ENCODE data around the gene R3HCC1L.

The R3HCC1L gene

DNA sequence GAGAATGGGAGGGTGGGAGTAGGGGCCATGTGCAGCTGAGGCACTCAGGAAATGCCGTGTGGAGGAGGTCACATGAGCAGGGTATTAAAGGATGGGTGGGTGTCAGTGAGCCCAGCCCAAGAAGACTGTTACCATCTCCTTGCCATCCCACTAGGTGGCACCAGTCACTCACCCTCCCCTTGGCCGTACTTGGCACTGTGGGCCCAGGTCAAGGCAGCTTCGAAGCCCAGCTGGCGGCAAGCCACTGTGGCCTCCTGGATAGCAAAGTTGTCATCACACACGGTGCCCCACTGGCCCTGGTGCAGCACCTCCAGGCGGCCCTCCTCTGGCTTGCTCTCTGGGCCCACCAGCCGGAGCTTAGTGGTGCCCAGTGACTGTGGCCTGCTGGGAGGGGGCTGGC, 128.1 kb downstream of the R3HCC1L start:
- DNase-seq: no peak

- no peak for DNase-seq
Observed at GRCh38 chr10:98263088-98263487, 128.6 kb downstream of the R3HCC1L start.

DNA sequence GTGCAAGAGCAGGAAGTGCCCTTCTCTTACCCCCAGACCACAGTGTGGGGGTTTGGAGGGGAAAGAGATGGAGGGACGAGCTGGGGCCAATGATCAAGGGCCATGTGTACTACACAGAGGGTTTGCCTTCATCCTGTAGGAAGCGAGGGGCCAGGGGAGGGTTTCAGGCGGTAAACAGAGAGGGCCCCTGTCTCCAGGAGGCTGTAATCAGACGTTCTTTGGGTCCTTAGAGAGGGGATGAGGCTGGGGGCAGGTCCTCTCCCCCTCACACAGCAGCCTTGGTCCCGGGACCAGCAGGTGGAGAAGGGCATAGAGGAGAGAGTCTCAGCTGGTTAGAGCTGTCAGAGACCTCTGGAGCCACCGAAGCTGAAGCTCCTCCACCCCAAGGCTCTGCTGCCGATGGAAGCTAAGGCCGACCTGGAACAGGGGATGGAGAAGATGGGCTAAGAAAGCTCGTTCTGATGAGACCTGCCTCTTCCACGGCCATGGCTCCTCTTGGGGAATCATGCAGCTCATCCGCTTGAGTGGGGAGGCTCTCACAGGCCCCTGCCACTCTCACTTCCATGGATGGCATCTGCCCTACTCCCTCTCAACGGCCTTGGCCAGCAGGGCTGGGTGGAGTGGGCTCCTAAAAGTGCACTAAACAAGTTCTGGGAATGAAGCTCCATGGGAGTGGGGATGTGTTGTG, 130.1 kb downstream of the R3HCC1L start:
- no peak for DNase-seq

- no peak for DNase-seq
Observed at GRCh38 chr10:98265403-98266378, 131.2 kb downstream of the R3HCC1L start.

- no peak for DNase-seq
Observed at GRCh38 chr10:98266647-98267046, 132.2 kb downstream of the R3HCC1L start.

DNA sequence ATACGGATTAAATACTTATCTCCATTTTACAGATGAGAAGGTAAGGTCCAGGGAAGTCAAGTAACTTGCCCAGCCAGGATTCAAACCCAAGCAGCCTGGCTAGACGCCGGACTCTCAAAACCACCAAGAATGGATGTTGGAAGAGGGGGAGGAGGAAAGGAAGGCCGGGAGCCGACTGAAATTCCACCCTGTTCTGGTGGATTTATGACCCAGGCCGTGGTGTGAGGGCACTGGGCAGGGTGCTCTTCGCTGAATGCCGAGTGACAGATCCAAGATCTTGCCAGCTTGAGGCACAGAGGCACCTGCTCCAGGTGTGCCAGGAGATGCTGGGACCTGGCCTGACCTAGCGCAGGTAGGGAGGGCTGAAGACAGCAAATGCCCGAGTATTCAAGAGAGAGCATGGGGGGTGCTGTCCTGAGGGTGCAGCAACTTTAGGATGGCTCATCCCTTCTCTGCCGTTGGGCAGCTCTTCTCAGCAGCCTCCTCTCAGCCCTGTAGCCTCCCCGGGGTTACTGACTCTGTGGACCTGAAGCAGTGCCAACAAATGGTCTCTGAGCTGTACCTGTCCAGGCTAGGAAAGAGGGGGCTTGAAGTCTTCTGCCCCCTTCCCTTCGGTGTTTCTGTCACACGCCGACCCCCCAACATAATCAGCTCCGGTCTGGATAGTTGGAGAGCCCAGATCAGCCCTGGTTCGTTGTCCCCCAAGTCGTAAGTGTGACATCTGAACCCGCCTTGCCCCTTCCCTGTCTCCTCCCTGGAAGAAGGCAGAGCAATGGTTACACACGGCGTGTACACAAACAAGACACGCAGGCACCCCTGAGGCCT, 132.8 kb downstream of the R3HCC1L start:
- DNase-seq: no peak

GRCh38 chr10:98267894-98268693, 133.6 kb downstream of the R3HCC1L start, which contains the start of gene LOXL4:
LOXL4 (minus strand) TSS chr10:98268194; CDS start chr10:98263019, 5,175 bp downstream.
- no peak for DNase-seq

DNA sequence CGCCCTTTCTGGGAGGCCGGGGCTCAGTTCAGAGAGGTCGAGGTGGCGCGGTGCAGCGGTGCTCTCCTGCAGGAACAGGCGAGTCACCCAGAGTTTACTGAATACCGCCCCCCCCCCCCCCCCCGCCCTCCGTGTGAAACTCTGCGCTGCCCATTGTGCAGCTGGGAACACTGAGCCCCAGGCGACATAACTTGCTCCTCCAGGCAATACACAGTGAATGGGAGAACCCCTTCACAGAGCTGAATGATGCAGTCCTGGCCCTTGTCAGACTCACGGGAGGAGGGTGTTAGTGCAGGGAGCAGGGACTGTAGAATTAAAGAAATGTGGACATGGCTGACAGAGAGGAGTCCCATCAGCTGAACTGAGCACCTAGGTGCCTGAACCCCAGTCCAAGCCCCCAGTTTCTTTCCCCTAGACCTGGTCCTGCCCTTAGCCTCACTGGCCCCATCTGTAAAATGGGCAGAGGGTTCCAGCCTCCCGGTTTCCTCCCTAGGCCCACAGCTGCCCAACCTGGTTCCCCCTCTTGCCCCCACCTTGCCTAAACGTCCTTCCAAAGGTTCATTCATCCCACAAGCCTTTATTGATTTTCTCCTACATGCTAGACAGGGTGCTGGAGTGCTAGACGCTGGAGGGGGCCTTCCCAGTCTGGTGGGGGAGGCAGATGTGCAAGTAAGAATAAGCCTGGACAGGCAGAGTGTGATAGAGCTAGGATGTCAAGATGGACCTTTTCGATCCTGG, 134.4 kb downstream of the R3HCC1L start:
- no peak for DNase-seq

GRCh38 chr10:98269435-98269912, 135.0 kb downstream of the R3HCC1L start:
- DNase-seq: no peak

DNA sequence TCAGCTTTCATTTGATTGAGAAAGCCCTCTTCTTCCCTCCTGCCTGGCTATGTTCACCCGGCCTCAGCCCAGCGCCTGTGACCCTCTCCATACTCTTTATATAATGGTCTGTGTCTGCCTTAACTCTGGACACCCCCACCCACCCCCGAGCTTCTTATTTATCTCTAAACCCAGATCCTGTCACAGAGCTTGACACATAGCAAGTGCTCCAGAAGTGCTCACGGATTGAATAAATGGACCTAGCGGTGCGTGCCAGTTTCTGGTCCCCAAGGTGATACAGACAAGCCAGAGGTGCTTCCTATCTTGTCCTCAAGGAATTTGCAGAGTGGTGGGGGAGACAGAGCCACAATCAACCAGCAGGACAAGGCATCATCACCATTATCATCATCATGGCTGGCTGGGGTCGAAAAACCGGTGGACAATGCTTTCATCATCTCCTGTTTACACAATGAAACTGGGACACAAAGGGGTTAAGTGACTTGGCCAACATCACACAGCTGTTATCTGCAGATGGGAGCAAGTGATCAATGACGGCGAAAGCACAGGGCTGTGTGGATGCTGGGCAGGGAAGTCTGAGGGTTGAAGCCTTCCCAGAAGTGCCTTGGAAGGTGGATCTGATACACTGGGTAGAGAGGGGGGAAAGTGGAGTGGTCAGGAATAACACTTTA, 135.8 kb downstream of the R3HCC1L start:
- DNase-seq: no peak

DNA sequence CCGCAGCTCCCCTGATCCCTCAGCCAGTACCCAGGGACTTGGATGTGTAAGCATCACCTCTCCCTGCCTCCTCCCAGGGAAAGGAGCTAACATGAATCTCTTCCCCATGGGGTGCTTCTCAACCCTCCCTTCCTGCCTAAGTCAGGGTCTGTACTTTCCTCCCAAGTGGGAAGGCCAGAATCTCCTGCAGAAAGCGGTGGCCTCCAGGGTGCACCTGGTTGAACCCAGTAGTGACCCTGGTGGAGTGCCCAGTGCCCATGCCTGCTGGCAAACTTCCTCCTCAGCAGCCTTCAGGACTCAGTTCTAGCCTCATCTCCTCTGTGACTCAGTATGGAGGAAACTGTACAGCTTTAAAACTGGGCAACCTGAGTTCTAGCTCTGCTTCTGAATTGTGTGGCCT, 136.3 kb downstream of the R3HCC1L start:
- no peak for DNase-seq

- no peak for DNase-seq
Observed at GRCh38 chr10:98272245-98272644, 137.8 kb downstream of the R3HCC1L start.

DNA sequence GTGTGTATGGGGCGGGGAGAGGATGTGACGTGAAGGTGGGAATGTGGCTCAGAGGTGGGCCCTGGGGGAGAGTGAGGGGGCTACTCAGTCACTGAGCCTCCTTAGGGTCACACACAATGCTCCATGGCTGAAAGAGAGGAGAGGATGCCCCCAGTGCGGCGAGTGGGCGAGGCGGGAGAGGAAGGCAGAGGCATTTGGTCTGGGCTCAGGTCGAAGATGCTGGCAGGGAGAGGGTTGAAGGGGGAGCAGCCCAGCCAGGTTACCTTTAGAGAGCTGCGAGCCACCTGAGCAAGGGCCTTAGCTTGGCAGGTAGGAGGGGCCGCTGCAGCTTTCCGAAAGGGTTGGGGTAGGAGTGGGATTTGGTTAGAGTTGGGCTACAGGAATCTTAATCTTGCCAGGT, 138.2 kb downstream of the R3HCC1L start:
- no peak for DNase-seq

- DNase-seq: no peak
Observed at GRCh38 chr10:98273057-98273850, 138.8 kb downstream of the R3HCC1L start.

GRCh38 chr10:98274562-98274961, 140.1 kb downstream of the R3HCC1L start:
- no peak for DNase-seq

- DNase-seq: no peak
Observed at GRCh38 chr10:98276311-98276710, 141.9 kb downstream of the R3HCC1L start.

- no peak for DNase-seq
Observed at GRCh38 chr10:98285416-98285815, 151.0 kb downstream of the R3HCC1L start.

DNA sequence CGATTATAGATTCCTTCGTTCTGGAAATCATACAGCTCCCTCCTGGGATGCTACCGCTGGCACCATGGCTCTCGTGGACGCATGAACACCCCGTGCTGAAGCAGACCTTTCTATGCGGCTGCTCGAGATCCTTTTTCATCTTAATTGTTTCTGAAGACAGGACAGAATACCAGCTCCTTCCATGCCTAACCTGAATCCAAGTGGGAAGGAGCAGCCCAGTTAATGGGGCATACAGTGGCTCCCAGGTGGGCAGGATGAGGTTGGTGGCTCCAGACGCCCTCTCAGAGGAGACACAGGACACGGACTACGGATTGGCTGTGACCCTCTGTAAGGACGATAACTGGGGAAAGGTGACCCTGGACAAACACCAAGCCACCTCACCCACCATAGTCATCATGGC, 152.0 kb downstream of the R3HCC1L start:
- DNase-seq: no peak

GRCh38 chr10:98287321-98287720, 152.9 kb downstream of the R3HCC1L start:
- no peak for DNase-seq

- no peak for DNase-seq
Observed at GRCh38 chr10:98289802-98290209, 155.3 kb downstream of the R3HCC1L start.

All from hippocampal formation (tissue), 2 donors.